ENCODE data around the gene ADGRG3. TPM values are rescaled to one million over a fixed set of nuclear protein-coding genes. Genes with fewer than 3 reads are reported as not detected.

Gene ADGRG3
- total and polyA plus RNA-seq, 2 of the 13 experiments (the other 11 are each of a cell fraction or from before 2014, with no cell fraction given): 2.7 to 11.8 TPM

- TF ChIP-seq ZHX2 (IDR thresholded peaks at IDR 0.05; ENCODE audit: low read depth): no peak
- no peak for TF ChIP-seq ZHX2 (CRISPR knock-in tag; IDR thresholded peaks at IDR 0.05; ENCODE audit: borderline replicate concordance)
- no peak for TF ChIP-seq HDAC2 (CRISPR knock-in tag; IDR thresholded peaks at IDR 0.05)
- peak; percentile 28; the same call in 1 of the 2 replicates for TF ChIP-seq ZMYM3 (CRISPR knock-in tag; IDR thresholded peaks at IDR 0.05)
Measured at GRCh38 chr16:57640185-57640584, 27.9 kb upstream of the ADGRG3 start (continued).

- no TSS peak for BruUV-seq (replicated peaks)
- ChIA-PET POLR2A (interaction anchor here (1.1 to 1.2 kb wide), 3 partner anchors 17 to 95 kb away, joined by 3 read pairs; no protein-coding TSS in a partner anchor), CTCF (ENCODE audit: low intra/inter-chr PET ratio, low total read pairs) (interaction anchor here (2.2 kb wide), 1 partner anchor 8 kb away, joined by 5 read pairs; no protein-coding TSS in a partner anchor)
- Histone ChIP-seq H3K79me2 (ENCODE audit: insufficient read depth, low read length) (no peaks in the 10 kb centered on the region), H3K9ac (ENCODE audit: insufficient read depth, low read depth, low read length) (no peak overlapping the region), H3K9me3 (ENCODE audit: low read length) (no peaks in the 10 kb centered on the region), H3K36me3 (replicated peaks in 1 of 2; ENCODE audit: control insufficient read depth in 1 of 2, insufficient read depth in 2 of 2, low read length in 2 of 2) (no peaks in the 10 kb centered on the region), H3K4me3 (replicated peaks in 1 of 3; ENCODE audit: insufficient read depth in 1 of 3, low read depth in 2 of 3, low read length in 3 of 3) (no peak overlapping the region), H4K20me1 (ENCODE audit: insufficient read depth, low read length) (no peaks in the 10 kb centered on the region), H3K4me2 (ENCODE audit: low read depth, low read length) (no peak overlapping the region), H3K27ac (ENCODE audit: extremely low read length, insufficient read depth, low read length) (no peak overlapping the region), H2AFZ (ENCODE audit: low read length) (no peak overlapping the region), H3K27me3 (ENCODE audit: control insufficient read depth in 1 of 2, insufficient read depth in 2 of 2, low read length in 2 of 2) (no peaks in the 10 kb centered on the region), H3K4me1 (ENCODE audit: insufficient read depth, low read length) (peaks cover 73% of the 10 kb centered on the region)
- DNase-seq (ENCODE audit: low spot score) (no peak), ATAC-seq (peak; percentile 7; the same call in 1 of the 3 replicates), FAIRE-seq (no peak)
- 42% methylated on average over 8 of the region's 8 CpGs for WGBS (ENCODE audit: low lambda C conversion rate)
- intact Hi-C loops (cut with micrococcal nuclease; ENCODE audit: unreplicated experiment) (no loop called here), in situ Hi-C loops (cut with HindIII; ENCODE audit: extremely low pct_ligation_motif_present, low pct_unique_long_range_greater_than_20kb) (no loop called here)
- TF ChIP-seq FOSL1 (CRISPR knock-in tag; IDR thresholded peaks at IDR 0.05; ENCODE audit: borderline replicate concordance) (no peak), ZNF550 (CRISPR knock-in tag; IDR thresholded peaks at IDR 0.05; ENCODE audit: borderline replicate concordance) (0 out of 2 replicates have a peak, but pooled peaks have one; percentile 41)
Measured at GRCh38 chr16:57640612-57641011, 27.5 kb upstream of the ADGRG3 start.

Measured in HepG2 (cell line).